HepG2 (cell line): ENCODE results near the gene WNT2B. TPM values are rescaled to one million over a fixed set of nuclear protein-coding genes. Genes with fewer than 3 reads are reported as not detected.

Experiments
- ATAC-seq: fragments of 200-7000 bp; cut with Tn5 transposase; 3 replicates; pipeline ENCODE4 v1.9.1; 2020; ENCODE audit warnings: mild to moderate bottlenecking, moderate library complexity
- BruUV-seq: library from RNA; stranded (reverse); fragments of 400-500 nt; replicated peaks from 2 replicates; lab custom pipeline; 2021; lab: Mats Ljungman, UMichigan
- CTCF ChIA-PET: fragments of 300-600 bp; formaldehyde crosslinking; extraction: SDS; loops from one replicate; lab custom pipeline; 2021; ENCODE audit warnings: low total read pairs, inconsistent platforms, low intra/inter-chr PET ratio; lab: Yijun Ruan, JAX
- POLR2A ChIA-PET: fragments of 350-600 bp; sonication (Branson Sonifier 250); formaldehyde crosslinking; loops from one replicate; lab custom pipeline; 2020; ENCODE audit warnings: antibody characterized with exemption, inconsistent platforms; lab: Yijun Ruan, JAX
- DNase-seq: peaks from one replicate; pipeline ENCODE4 v3.0.0-alpha.2; 2015; ENCODE audit warnings: low spot score
- FAIRE-seq: peaks from 3 replicates; lab custom pipeline; 2011; peaks lifted over from hg19 to GRCh38; lab: Jason Lieb, UNC
- H2AFZ ChIP-seq: one replicate; pipeline ENCODE4 v1.6.1; 2011; ENCODE audit warnings: low read length, inconsistent platforms
- H3K27ac ChIP-seq: fragments of 300-600 bp; 3 replicates; pipeline ENCODE4 v1.8.0; 2011; ENCODE audit warnings: mixed run types, mild to moderate bottlenecking, mixed read lengths, low read length, inconsistent platforms; ENCODE audit not compliant: insufficient read depth; ENCODE audit errors: extremely low read length
- H3K27me3 ChIP-seq, 2 experiments: fragments of 200-600 bp in 1 of 2; 2 replicates in 1 of 2; 3 replicates in 1 of 2; pipeline versions ENCODE4 v1.6.0 to v1.8.0; 2011; ENCODE audit warnings: low read length in 2 of 2, mild to moderate bottlenecking in 2 of 2, moderate library complexity in 2 of 2, inconsistent platforms in 1 of 2; ENCODE audit not compliant: insufficient read depth in 2 of 2, control insufficient read depth in 1 of 2
- H3K36me3 ChIP-seq, 2 experiments: fragments of 200-600 bp in 1 of 2; replicated peaks in 1 of 2; 2 replicates in 1 of 2; 3 replicates in 1 of 2; pipeline versions ENCODE4 v1.5.1 to v1.8.0; 2011; ENCODE audit warnings: low read length in 2 of 2, inconsistent platforms in 1 of 2; ENCODE audit not compliant: insufficient read depth in 2 of 2, control insufficient read depth in 1 of 2
- H3K4me1 ChIP-seq: 2 replicates; pipeline ENCODE4 v1.5.1; 2012; ENCODE audit warnings: low read length, inconsistent platforms; ENCODE audit not compliant: insufficient read depth
- H3K4me2 ChIP-seq: 2 replicates; pipeline ENCODE4 v1.6.0; 2011; ENCODE audit warnings: low read depth, low read length, inconsistent platforms
- H3K4me3 ChIP-seq, 3 experiments: fragments of 200-600 bp in 1 of 3; sonication (generic), shearing (Covaris generic) in 1 of 3; replicated peaks in 1 of 3; 2 replicates each; pipeline ENCODE4 v1.5.1; 2011 to 2016; ENCODE audit warnings: low read length in 3 of 3, inconsistent platforms in 2 of 3, low read depth in 2 of 3, mild to moderate bottlenecking in 2 of 3, control low read depth in 1 of 3, mixed read lengths in 1 of 3; ENCODE audit not compliant: insufficient read depth in 1 of 3
- H3K79me2 ChIP-seq: one replicate; pipeline ENCODE4 v1.6.1; 2011; ENCODE audit warnings: low read length, inconsistent platforms; ENCODE audit not compliant: insufficient read depth
- H3K9ac ChIP-seq: 2 replicates; pipeline ENCODE4 v1.6.0; 2011; ENCODE audit warnings: mild to moderate bottlenecking, low read depth, low read length, inconsistent platforms; ENCODE audit not compliant: insufficient read depth
- H3K9me3 ChIP-seq: 2 replicates; pipeline ENCODE4 v1.5.1; 2012; ENCODE audit warnings: mild to moderate bottlenecking, low read length
- H4K20me1 ChIP-seq: 2 replicates; pipeline ENCODE4 v1.6.0; 2011; ENCODE audit warnings: inconsistent platforms, mild to moderate bottlenecking, low read length, moderate library complexity; ENCODE audit not compliant: insufficient read depth
- BCL6 ChIP-seq: IDR thresholded peaks from 2 replicates; pipeline ENCODE4 v1.6.1; 2016; ENCODE audit warnings: missing genetic modification reagents, missing compliant biosample characterization
- GABPA ChIP-seq, 2 experiments: IDR thresholded peaks; 2 replicates each; pipeline ENCODE4 v1.6.1; 2011 to 2016; ENCODE audit warnings: low read depth in 2 of 2, low read length in 1 of 2, missing biosample characterization in 1 of 2, missing genetic modification characterization in 1 of 2
- RERE ChIP-seq: IDR thresholded peaks from 2 replicates; pipeline ENCODE4 v1.6.1; 2016; ENCODE audit warnings: low read depth, missing genetic modification reagents, missing compliant biosample characterization
- SP4 ChIP-seq: sonication (generic); formaldehyde crosslinking; IDR thresholded peaks from 2 replicates; pipeline ENCODE4 v1.8.1; 2023; ENCODE audit warnings: mild to moderate bottlenecking, missing genetic modification reagents
- THAP9 ChIP-seq: sonication (generic); formaldehyde crosslinking; IDR thresholded peaks from 2 replicates; pipeline ENCODE4; 2020; ENCODE audit warnings: missing genetic modification reagents, mild to moderate bottlenecking, borderline replicate concordance
- UBTF ChIP-seq: sonication (generic); formaldehyde crosslinking; IDR thresholded peaks from 2 replicates; pipeline ENCODE4 v1.4.0; 2020; ENCODE audit warnings: mild to moderate bottlenecking, missing genetic modification reagents
- ZIK1 ChIP-seq: sonication (generic); formaldehyde crosslinking; IDR thresholded peaks from 2 replicates; pipeline ENCODE4 v1.5.0; 2020; ENCODE audit warnings: mild to moderate bottlenecking, low read depth, missing genetic modification reagents, borderline replicate concordance
- ZNF20 ChIP-seq: sonication (generic); formaldehyde crosslinking; IDR thresholded peaks from 2 replicates; pipeline ENCODE4 v1.4.0; 2020; ENCODE audit warnings: mild to moderate bottlenecking, moderate library complexity, missing genetic modification reagents
- ZNF24 ChIP-seq: fragments of 450-650 bp; IDR thresholded peaks from 2 replicates; pipeline ENCODE4 v1.6.1; 2017; ENCODE audit warnings: antibody characterized with exemption, mild to moderate bottlenecking
- ZNF530 ChIP-seq: sonication (generic); formaldehyde crosslinking; IDR thresholded peaks from 2 replicates; pipeline ENCODE4 v1.5.0; 2020; ENCODE audit warnings: low read depth, mild to moderate bottlenecking, missing genetic modification reagents
- ZNF567 ChIP-seq: sonication (generic); formaldehyde crosslinking; IDR thresholded peaks from 2 replicates; pipeline ENCODE4 v1.8.1; 2023; ENCODE audit warnings: mild to moderate bottlenecking, missing genetic modification reagents, borderline replicate concordance
- in situ Hi-C: cut with HindIII; loops from 2 replicates; pipeline ENCODE4 v1.10.0; 2017; ENCODE audit warnings: low pct_unique_long_range_greater_than_20kb; ENCODE audit not compliant: extremely low pct_ligation_motif_present
- intact Hi-C: fragments of 100-400 bp; cut with micrococcal nuclease; formaldehyde crosslinking; loops from one replicate; pipeline ENCODE4 v1.10.0; 2022; ENCODE audit not compliant: unreplicated experiment
- polyA plus RNA-seq, 8 experiments: library from polyadenylated mRNA; depleted of rRNA in 3 of 8; stranded (reverse) in 7 of 8; unstranded in 1 of 8; fragments of >200 nt; fragmentation: Illumina TruSeq in 4 of 8; extraction: Trizol in 4 of 8; gene quantifications; 2 replicates each; pipeline versions ENCODE4 v1.2.1 to v1.2.3, GENCODE V29; 2011 to 2016; ENCODE audit warnings: low read depth in 4 of 8, missing spikeins in 1 of 8, mixed read lengths in 1 of 8; ENCODE audit not compliant: insufficient read depth in 1 of 8
- total RNA-seq, 5 experiments: library from RNA; depleted of rRNA; stranded (reverse); fragments of >200 nt; fragmentation: Illumina TruSeq; extraction: Trizol; gene quantifications; 2 replicates each; pipeline ENCODE4 v1.2.3, GENCODE V29; 2016; ENCODE audit warnings: low read depth in 1 of 5
- TF ChIP-seq, protein P1 (sequence below): sonication (generic); formaldehyde crosslinking; IDR thresholded peaks from 2 replicates; pipeline ENCODE4 v1.9.0; 2021; ENCODE audit warnings: missing genetic modification reagents, mild to moderate bottlenecking, borderline replicate concordance

Gene WNT2B
- total and polyA plus RNA-seq, 2 of the 13 experiments (the other 11 are each of a cell fraction or from before 2014, with no cell fraction given): 0.11 to 0.32 TPM

GRCh38 chr1:112529301-112529700, 20.5 kb downstream of the WNT2B start (continued):
- TF ChIP-seq UBTF (CRISPR knock-in tag): no peak
- TF ChIP-seq ZNF20: no peak
- no peak for TF ChIP-seq SP4
- TF ChIP-seq ZNF530 (CRISPR knock-in tag): no peak
- no peak for TF ChIP-seq THAP9
- TF ChIP-seq ZNF24: no peak
- no peak for TF ChIP-seq ZIK1 (CRISPR knock-in tag)
- no peak for TF ChIP-seq BCL6 (CRISPR knock-in tag)

- Histone ChIP-seq H3K9ac (no peak overlapping the region), H3K4me1 (no peaks in the 10 kb centered on the region), H2AFZ (no peak overlapping the region), H3K79me2 (no peaks in the 10 kb centered on the region), H3K4me2 (no peak overlapping the region), H3K9me3 (no peaks in the 10 kb centered on the region), H3K4me3 (no peak overlapping the region), H3K36me3 (peaks cover 0 to under 1% of the 10 kb centered on the region in 2 experiments; a peak in 2 of 5 replicates), H3K27ac (no peak overlapping the region), H3K27me3 (no peaks in the 10 kb centered on the region), H4K20me1 (no peaks in the 10 kb centered on the region)
- no TSS peak for BruUV-seq
- DNase-seq (no peak), FAIRE-seq (no peak), ATAC-seq (no peak)
- intact Hi-C loops (no loop called here), in situ Hi-C loops (no loop called here)
- ChIA-PET CTCF (no interaction called here), POLR2A (no interaction called here)
- TF ChIP-seq, protein P1, sequence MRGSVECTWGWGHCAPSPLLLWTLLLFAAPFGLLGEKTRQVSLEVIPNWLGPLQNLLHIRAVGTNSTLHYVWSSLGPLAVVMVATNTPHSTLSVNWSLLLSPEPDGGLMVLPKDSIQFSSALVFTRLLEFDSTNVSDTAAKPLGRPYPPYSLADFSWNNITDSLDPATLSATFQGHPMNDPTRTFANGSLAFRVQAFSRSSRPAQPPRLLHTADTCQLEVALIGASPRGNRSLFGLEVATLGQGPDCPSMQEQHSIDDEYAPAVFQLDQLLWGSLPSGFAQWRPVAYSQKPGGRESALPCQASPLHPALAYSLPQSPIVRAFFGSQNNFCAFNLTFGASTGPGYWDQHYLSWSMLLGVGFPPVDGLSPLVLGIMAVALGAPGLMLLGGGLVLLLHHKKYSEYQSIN (CRISPR knock-in tag): no peak
- TF ChIP-seq RERE: no peak
- TF ChIP-seq ZNF567: no peak
- TF ChIP-seq GABPA (IDR thresholded peaks at IDR 0.05; ENCODE audit: low read depth, low read length): no peak
- no peak for TF ChIP-seq GABPA (CRISPR knock-in tag; IDR thresholded peaks at IDR 0.05; ENCODE audit: low read depth)
Measured at GRCh38 chr1:112530832-112531231, 22.1 kb downstream of the WNT2B start.
